ENCODE measurements around the gene SPRR2D.
"Not testable (repeated sequence)": the region's sequence is repeated elsewhere in the genome, so short reads cannot be mapped to it uniquely, and the experiment has no call there.

SPRR2D gene

GRCh38 chr1:153040950-153041631 lies at the start of gene SPRR2D:
SPRR2D (minus strand) TSS chr1:153041120; CDS start chr1:153040346, 774 bp downstream.
- FAIRE-seq, result no peak

DNA sequence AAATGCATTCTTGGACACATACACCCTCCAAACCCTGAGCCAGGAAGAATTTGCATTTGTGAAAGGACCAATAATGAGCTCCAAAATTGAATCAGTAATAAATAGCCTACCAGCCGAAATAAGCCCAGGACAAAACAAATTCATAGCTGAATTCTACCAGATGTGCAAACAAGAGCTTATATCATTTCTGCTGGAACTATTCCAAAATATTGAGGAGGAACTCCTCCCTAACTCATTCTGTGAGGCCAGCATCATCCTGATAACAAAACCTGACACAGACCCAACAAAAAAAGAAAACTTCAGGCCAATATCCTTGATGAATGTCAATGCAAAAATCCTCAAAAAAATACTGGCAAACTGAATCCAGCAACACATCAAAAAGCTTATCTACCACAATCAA lies 46.7 kb upstream of the SPRR2D start:
- no peak for FAIRE-seq

- no peak for FAIRE-seq
These were observed 40.8 kb upstream of the SPRR2D start for GRCh38 chr1:153081736-153082135.

DNA sequence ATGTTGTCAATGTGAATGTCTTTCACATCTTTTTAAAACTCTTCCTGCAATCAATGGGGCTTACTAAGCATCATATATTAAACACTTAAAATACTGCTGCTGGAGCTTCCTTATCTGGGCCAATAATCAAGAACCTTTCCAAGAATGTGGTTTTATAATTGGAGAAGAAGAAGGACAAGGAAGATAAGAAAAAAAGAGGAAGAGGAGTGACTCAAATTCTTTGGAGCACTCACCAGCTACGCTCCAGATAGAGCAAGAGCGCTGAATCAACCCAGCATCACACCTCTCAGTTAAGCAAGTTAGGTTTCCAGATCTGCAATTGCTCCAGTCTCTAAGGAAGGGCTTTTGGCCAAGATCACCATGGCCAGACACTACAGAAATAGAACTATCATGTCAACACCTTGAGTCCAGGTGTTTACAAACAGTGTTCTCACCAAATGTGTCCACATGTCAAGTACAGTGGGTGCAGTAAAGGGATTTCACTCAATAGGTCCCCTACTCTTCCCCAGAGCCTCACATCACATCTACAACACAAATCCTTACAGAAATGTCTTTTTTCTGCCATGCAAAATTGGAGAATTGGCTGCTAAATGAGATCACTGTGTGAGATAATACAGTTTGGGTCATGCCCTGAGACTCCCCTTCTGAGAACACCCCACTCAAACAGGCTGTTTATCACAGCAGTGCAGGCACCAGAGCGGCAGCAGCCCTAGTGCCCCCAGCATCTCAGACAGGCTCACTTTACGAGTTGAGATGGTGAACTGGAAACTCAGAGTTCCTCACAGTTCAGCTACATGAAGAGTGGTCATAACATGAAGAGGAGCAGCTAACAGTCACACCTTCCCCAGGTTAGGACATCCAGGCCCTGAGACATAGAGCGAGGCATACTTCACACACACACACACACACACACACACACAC lies 32.1 kb upstream of the SPRR2D start:
- no peak for FAIRE-seq

- FAIRE-seq, result no peak
These were observed 30.6 kb upstream of the SPRR2D start, which contains the start of gene SPRR2B for GRCh38 chr1:153071511-153071910. SPRR2B (minus strand) TSS chr1:153071611; CDS start chr1:153070839, 772 bp downstream.

- no peak for FAIRE-seq
These were observed 29.3 kb upstream of the SPRR2D start for GRCh38 chr1:153070243-153070642.

DNA sequence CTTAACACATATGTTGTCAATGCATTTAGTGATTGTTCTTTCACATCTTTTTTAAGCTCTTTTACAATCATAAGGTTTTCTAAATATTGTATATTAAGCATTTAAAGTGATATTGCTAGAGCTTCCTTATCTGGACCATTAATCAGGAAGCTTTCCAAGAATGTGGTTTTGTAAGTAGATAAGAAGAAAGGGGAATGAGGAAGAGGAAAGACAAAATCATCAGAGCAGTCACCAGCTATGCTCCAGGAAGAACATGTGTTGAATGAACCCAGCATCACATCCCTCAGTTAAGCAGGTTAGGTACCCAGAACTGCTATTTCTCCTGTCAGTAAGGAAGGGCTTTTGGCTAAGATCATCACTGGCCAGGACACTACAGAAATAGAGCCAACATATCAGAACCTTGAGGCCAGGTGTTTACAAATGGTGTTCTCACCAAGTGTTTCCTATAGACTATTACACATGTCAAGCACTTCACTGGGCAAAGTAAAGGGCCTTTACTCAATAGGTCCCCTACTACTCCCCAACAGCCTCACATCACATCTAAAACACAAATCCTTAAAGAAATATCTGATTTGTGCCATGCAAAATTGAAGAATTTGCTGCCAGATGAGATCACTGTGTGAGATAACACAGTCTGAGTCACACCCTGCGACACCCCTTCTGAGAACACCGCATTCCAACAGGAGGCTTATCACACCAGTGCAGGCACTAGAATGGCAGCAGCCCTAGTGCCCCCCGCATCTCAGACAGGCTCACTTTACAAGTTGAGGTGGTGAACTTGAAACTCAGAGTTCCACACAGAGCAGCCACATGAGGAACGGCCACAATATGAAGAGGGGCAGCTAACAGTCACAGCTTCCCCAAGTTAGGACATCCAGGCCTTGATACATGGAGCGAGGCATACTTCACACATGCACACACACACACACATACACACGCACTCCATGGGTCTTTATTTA lies 18.2 kb upstream of the SPRR2D start:
- no peak for FAIRE-seq

DNA sequence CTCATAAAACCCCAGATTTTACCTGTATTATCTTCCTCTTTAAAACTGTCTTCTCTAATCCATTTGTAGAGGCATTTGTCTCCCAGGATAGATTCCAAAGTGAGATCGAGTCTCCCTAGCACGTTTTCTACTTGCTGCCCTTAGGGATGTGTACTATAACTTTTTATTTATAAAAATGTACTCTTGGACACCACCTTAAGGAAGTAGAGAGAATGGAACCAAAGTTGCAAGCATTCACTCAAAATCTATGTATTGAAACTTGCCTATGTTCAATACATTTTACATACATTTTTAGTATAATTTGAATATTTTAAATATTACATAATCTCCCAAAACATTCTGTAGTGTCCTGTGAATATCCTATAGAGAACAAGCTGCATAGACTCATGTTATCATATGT lies 17.2 kb upstream of the SPRR2D start:
- no peak for FAIRE-seq

DNA sequence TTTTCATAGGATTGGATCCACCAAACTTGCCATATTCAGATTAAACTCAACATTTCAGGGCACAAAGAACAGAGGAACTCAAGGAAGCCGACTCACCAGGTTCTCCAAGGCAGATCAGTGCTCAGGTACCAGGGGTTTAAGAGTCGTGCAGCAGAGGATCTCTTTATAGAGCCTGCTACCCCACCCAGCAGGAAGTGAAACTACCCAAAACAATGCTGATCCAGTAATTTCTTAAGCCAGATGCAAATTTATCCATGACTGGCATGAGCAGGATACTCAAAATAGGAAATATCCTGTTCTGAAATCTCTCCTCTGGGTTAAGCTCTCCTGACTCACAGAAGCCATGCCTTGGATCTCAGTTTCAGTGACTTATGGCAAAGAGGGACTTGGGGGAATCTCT lies 16.5 kb upstream of the SPRR2D start, which contains the start of gene SPRR2A:
SPRR2A (minus strand) TSS at position 138 of the 400 bp plus-strand sequence. CDS start 777 bp downstream, outside the sequence.
- no peak for FAIRE-seq

DNA sequence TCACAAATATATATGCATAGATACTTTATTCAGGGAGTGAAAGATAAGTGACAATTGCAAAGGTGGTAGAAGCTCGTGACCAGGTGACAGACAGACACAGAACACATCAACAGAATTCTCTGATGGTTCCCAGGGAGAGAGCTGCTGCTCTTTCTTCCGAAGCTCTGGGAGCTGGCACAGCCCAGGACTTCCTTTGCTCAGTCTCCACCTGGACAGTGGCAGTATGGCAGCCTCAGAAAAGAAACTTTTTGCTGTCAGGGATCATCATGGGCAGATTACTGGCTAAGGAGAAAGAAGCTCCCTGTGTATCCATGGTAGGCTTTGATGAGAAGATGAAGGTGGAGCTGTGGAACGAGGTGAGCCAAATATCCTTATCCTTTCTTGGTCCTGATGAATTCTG lies 15.2 kb upstream of the SPRR2D start:
- not testable (repeated sequence) for FAIRE-seq

DNA sequence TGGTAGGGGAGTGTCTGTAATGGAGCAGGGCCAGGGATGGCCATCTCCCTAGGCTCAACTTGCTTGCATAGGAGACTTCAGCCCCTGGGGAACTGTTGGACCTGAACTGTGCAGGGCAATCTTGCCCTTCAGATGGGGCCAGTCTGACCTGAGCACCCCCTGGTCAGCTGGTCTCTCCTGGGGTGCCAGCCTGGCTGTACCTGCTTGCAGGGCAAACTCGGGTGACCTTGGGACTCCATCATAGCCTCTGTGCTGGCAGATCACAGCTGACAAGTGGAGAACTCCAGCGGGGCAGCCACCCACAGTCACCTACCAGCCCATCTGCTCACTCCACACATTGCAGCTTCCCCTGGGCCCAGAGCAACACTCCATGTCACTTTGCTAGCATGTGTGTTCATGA lies 8.3 kb upstream of the SPRR2D start:
- FAIRE-seq, result no peak

DNA sequence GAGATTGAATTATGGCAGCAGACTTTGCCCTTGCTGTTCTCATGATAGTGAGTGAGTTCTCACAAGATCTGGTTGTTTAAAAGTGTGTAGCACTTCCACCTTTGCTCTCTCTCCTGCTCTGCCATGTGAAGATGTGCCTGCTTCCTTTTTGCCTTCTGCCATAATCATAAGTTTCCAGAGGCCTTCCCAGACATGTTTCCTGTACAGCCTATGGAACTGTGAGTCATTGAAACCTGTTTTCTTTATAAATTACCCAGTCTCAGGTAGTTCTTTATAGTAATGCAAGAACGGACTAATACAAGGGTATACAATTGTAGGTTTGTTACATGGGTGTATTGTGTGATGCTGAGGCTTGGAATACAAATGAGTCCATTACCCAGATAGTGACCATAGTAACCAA lies 5.7 kb downstream of the SPRR2D start:
- FAIRE-seq, result no peak

DNA sequence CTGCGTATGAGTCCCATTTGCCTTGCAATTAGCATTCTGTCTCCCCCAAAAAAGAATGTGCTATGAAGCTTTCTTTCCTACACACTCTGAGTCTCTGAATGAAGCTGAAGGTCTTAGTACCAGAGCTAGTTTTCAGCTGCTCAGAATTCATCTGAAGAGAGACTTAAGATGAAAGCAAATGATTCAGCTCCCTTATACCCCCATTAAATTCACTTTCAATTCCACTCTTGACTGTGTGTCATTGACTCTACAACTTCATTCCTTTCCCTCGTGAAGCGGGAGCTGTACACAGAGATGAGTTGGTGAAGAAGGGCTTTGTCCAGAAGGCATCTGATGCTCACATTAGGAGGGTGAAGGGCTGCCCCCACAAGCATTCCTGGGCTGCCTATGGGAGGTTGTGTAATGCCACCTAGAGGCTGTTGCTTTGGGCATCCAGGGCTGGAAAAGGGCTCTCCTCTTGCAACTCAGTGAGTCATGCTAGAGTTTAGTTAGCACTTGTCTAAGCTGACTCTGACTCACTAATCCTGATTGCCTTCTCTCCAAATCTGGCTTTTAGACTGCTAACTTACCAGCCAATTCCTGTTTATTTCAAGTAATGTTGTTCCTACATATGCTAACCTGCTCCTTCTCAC lies 8.1 kb downstream of the SPRR2D start:
- FAIRE-seq, result no peak

DNA sequence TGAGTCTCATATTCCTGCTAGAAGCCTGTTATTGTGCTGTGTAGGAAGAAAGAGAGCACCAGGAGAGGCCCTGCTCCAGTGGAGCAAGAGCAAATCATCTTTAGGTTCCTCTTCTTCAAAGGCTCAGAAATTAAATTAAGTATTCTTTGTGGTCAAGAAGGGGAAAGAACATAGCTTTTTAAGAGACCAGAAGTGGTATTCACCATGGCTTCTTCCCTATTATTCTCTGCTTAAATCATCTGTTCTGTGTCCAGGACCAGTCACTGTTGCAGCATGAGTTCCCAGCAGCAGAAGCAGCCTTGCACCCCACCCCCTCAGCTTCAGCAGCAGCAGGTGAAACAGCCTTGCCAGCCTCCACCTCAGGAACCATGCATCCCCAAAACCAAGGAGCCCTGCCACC lies 8.8 kb downstream of the SPRR2D start:
- no peak for FAIRE-seq

DNA sequence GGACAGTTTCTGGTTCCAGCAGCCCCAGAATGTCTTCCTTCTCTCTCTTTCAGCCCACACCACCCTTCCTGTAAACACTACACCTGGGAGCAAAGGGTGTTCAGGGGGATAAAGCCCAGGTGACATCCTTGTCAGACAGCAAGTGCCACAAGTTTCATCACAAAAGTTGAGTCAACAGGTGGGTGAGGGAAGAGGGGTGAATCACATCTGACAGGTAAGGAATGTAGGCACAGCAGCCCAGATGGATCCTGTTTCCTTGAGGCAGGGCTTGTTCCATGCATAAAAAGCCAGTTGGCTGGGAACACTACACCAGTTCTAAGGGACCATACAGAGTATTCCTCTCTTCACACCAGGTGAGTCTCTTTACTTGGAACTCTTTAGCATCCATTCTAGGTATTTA lies 10.0 kb downstream of the SPRR2D start, which contains the start of gene SPRR1B:
SPRR1B (plus strand) TSS at position 309 of the 400 bp plus-strand sequence. CDS start 1,143 bp downstream, outside the sequence.
- no peak for FAIRE-seq

- no peak for FAIRE-seq
These were observed 12.2 kb downstream of the SPRR2D start for GRCh38 chr1:153028766-153029165.

DNA sequence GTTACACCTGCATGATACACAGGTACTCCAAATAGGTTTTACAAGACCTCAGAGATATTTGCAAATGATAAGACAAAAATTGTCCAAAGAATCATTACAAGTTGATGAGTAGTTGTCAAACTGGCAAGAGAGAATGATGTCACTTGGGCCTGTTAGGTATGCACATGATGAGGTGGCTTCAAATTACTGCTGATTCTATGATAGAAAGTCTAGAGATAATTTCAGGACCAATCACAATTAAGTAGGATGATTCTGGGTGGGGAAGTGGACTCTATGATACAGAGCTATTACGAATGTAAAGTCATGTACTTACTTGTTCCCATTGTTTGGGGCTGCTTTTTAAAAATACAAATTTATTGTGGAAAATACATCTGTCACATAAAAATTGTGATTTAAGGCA lies 15.1 kb downstream of the SPRR2D start:
- FAIRE-seq, result no peak

DNA sequence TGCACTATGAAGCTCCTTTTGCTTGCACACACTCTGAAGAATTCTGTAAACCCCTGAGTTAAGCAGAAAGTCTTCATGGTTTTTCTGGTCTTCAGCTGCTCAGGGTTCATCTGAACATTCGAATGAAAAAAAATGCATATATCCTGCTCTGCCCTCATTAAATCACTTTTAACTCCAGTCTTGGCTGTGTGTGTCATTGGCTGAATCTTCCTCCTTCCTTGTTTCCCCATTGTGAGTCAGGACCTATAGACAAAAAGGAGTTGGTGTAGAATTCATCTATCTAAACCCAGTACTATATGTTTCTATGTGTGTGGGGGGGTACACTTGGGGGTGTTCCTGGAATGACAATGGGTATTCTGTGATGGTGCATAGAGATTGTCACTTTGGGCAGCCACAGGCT lies 16.5 kb downstream of the SPRR2D start:
- FAIRE-seq, result no peak

DNA sequence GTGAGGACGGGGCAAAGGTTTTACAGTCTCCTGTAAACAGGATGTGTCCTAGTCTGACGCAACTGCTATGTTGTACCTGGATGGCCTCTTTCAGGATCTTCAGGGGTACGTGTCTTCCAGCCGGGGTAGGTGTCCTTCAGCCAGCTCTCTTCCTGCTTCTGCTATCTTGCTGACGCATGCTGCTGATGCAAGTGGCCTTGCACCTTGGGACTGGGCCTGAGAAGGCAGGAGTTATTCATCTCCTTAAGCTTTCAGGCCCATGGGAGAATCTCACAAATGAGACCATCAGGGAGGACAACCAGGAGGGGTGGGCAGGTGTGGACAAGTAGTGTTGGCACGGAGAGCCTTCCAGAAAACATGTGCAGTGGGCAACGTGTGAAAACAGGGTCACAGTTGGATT lies 17.8 kb downstream of the SPRR2D start:
- FAIRE-seq, result no peak

- not testable (repeated sequence) for FAIRE-seq
These were observed 18.6 kb downstream of the SPRR2D start for GRCh38 chr1:153022340-153022739.

DNA sequence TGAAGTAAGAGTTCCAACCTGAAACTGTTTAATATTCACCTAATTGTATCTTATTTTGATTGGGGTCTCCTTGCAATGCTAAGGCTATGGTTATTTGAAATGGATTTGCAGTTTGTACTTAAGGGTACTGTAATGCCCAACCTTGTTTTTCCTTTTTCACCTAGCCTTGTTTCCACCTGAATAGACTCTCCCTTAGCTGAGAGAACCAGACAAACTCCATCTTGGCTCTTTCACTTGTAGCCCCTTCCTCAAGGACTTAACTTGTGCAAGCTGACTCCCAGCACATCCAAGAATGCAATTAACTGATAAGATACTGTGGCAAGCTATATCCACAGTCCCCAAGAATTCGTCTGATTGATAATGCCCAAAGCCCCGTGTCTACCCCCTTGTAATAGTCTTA lies 19.1 kb downstream of the SPRR2D start:
- not testable (repeated sequence) for FAIRE-seq

GRCh38 chr1:153011235-153011758 lies 29.6 kb downstream of the SPRR2D start:
- not testable (repeated sequence) for FAIRE-seq
